Endothelial cell of umbilical vein (primary cell): ENCODE measurements around the gene DENND1A. TPM values are rescaled to one million over a fixed set of nuclear protein-coding genes. Genes with fewer than 3 reads are reported as not detected.

Experiments used
- BruUV-seq: library from RNA; stranded (reverse); fragments of 400-500 nt; replicated peaks from 2 replicates; lab custom pipeline; 2021; lab: Mats Ljungman, UMichigan
- CTCF ChIA-PET: fragments of 300-600, 350-600 bp; sonication (Branson Sonifier 250); formaldehyde crosslinking; loops from one replicate; lab custom pipeline; 2021; ENCODE audit warnings: antibody characterized with exemption, inconsistent platforms; lab: Charles Lee
- POLR2A ChIA-PET: fragments of 300-600, 350-600 bp; sonication (Branson Sonifier 250); formaldehyde crosslinking; loops from one replicate; lab custom pipeline; 2021; ENCODE audit warnings: antibody characterized with exemption, inconsistent platforms; lab: Charles Lee
- DNase-seq: peaks from one replicate; pipeline ENCODE4 v3.0.0-alpha.2; 2011; ENCODE audit warnings: low read depth, low spot score
- FAIRE-seq: peaks from 2 replicates; lab custom pipeline; 2011; peaks lifted over from hg19 to GRCh38; lab: Jason Lieb, UNC
- H2AFZ ChIP-seq: 2 replicates; pipeline ENCODE4 v1.6.0; 2012; ENCODE audit warnings: low read depth, low read length, control low read depth, inconsistent platforms
- H3K27ac ChIP-seq: 2 replicates; pipeline ENCODE4 v1.5.1; 2011; ENCODE audit warnings: low read depth, mild to moderate bottlenecking, control low read depth, low read length, moderate library complexity; ENCODE audit not compliant: insufficient read depth
- H3K27me3 ChIP-seq, 2 experiments: 2 replicates each; pipeline versions ENCODE4 v1.6.0 to v1.6.1; 2011; ENCODE audit warnings: low read length in 2 of 2, mixed read lengths in 1 of 2; ENCODE audit not compliant: control insufficient read depth in 2 of 2, insufficient read depth in 2 of 2
- H3K36me3 ChIP-seq, 2 experiments: 2 replicates in 1 of 2; 3 replicates in 1 of 2; pipeline ENCODE4 v1.5.1; 2011; ENCODE audit warnings: low read length in 2 of 2, mild to moderate bottlenecking in 1 of 2, moderate library complexity in 1 of 2; ENCODE audit not compliant: control insufficient read depth in 2 of 2, insufficient read depth in 2 of 2; ENCODE audit errors: extremely low read depth in 1 of 2
- H3K4me1 ChIP-seq: 3 replicates; pipeline ENCODE4 v1.5.1; 2011; ENCODE audit warnings: mild to moderate bottlenecking, low read length; ENCODE audit not compliant: control insufficient read depth, insufficient read depth; ENCODE audit errors: extremely low read depth
- H3K4me2 ChIP-seq: 2 replicates; pipeline ENCODE4 v1.6.1; 2011; ENCODE audit warnings: low read length, control low read depth, mixed read lengths; ENCODE audit not compliant: insufficient read depth
- H3K4me3 ChIP-seq, 3 experiments: fragments of 200-600 bp in 1 of 3; sonication (generic), shearing (Covaris generic) in 1 of 3; replicated peaks in 1 of 3; 2 replicates each; pipeline ENCODE4 v1.5.1; 2011 to 2016; ENCODE audit warnings: control low read depth in 3 of 3, low read length in 3 of 3, mild to moderate bottlenecking in 2 of 3, inconsistent platforms in 1 of 3, low read depth in 1 of 3, moderate library complexity in 1 of 3; ENCODE audit not compliant: insufficient read depth in 1 of 3
- H3K79me2 ChIP-seq: 2 replicates; pipeline ENCODE4 v1.6.0; 2012; ENCODE audit warnings: low read length, inconsistent platforms; ENCODE audit not compliant: control insufficient read depth, insufficient read depth
- H3K9ac ChIP-seq: replicated peaks from 2 replicates; pipeline ENCODE3; 2011; ENCODE audit warnings: low read length, control low read depth; ENCODE audit not compliant: insufficient read depth; ENCODE audit errors: extremely low read depth
- H3K9me1 ChIP-seq: replicated peaks from 3 replicates; pipeline ENCODE4 v1.6.0; 2011; ENCODE audit warnings: mild to moderate bottlenecking, low read length; ENCODE audit not compliant: control insufficient read depth, insufficient read depth; ENCODE audit errors: extremely low read depth
- H3K9me3 ChIP-seq: replicated peaks from 2 replicates; pipeline ENCODE4 v1.5.1; 2012; ENCODE audit warnings: low read length, inconsistent platforms; ENCODE audit not compliant: control insufficient read depth, insufficient read depth
- H4K20me1 ChIP-seq: replicated peaks from 2 replicates; pipeline ENCODE3; 2011; ENCODE audit warnings: mild to moderate bottlenecking, low read length; ENCODE audit not compliant: control insufficient read depth, insufficient read depth; ENCODE audit errors: extremely low read depth
- CTCF ChIP-seq, 2 donors: IDR thresholded peaks; 1 replicate in 1 of 2; 2 replicates in 1 of 2; pipeline ENCODE4 v1.5.1; 2011; ENCODE audit warnings: low read length in 2 of 2, mild to moderate bottlenecking in 2 of 2, moderate library complexity in 2 of 2, control low read depth in 1 of 2, inconsistent platforms in 1 of 2, low read depth in 1 of 2; ENCODE audit not compliant: insufficient read depth in 1 of 2; ENCODE audit errors: extremely low read depth in 1 of 2
- EZH2 ChIP-seq: IDR thresholded peaks from 2 replicates; pipeline ENCODE4 v1.6.1; 2012; ENCODE audit warnings: borderline replicate concordance, low read depth, mild to moderate bottlenecking, moderate library complexity, low read length, inconsistent platforms; ENCODE audit not compliant: severe bottlenecking
- FOS ChIP-seq: IDR thresholded peaks from 2 replicates; pipeline ENCODE4 v1.6.1; 2011; ENCODE audit warnings: mild to moderate bottlenecking, low read length, moderate library complexity, borderline replicate concordance; ENCODE audit not compliant: insufficient read depth
- GATA2 ChIP-seq: IDR thresholded peaks from 2 replicates; pipeline ENCODE4 v1.7.0; 2011; ENCODE audit warnings: low read depth, mild to moderate bottlenecking, moderate library complexity, mixed read lengths, low read length; ENCODE audit not compliant: insufficient read length, insufficient read depth
- JUN ChIP-seq: IDR thresholded peaks from 2 replicates; pipeline ENCODE4 v1.6.1; 2011; ENCODE audit warnings: borderline replicate concordance, low read depth; ENCODE audit not compliant: insufficient read length, insufficient read depth
- MAX ChIP-seq: IDR thresholded peaks from 2 replicates; pipeline ENCODE4 v1.6.1; 2011; ENCODE audit not compliant: insufficient read depth, insufficient read length
- MYC ChIP-seq: IDR thresholded peaks from one replicate; pipeline ENCODE4 v1.6.1; 2011; ENCODE audit warnings: mild to moderate bottlenecking, low read depth, low read length
- POLR2A ChIP-seq: IDR thresholded peaks from 2 replicates; pipeline ENCODE4 v1.6.1; 2012; ENCODE audit warnings: low read depth, mild to moderate bottlenecking, control low read depth, low read length
- POLR2AphosphoS5 ChIP-seq: IDR thresholded peaks from 2 replicates; pipeline ENCODE4 v1.6.1; 2012; ENCODE audit warnings: low read depth, mild to moderate bottlenecking, control low read depth, low read length, moderate library complexity; ENCODE audit not compliant: insufficient read depth
- dilution Hi-C: fragments of 300-500 bp; cut with MboI; formaldehyde crosslinking; loops from one replicate; pipeline ENCODE4 v1.15.0; 2019; ENCODE audit warnings: low sequenced_read_pairs; ENCODE audit not compliant: extremely low pct_ligation_motif_present
- intact Hi-C: fragments of 100-400 bp; cut with micrococcal nuclease; formaldehyde crosslinking; loops from one replicate; pipeline ENCODE4 v1.10.0; 2022
- polyA plus RNA-seq, 4 experiments: library from polyadenylated mRNA; depleted of rRNA in 3 of 4; stranded (reverse) in 3 of 4; unstranded in 1 of 4; fragments of >200 nt; gene quantifications; 2 replicates each; pipeline versions ENCODE4 v1.2.1 to v1.2.3, GENCODE V29; 2011 to 2012; ENCODE audit warnings: missing spikeins in 1 of 4
- total RNA-seq: library from RNA; stranded (reverse); gene quantifications from 2 replicates; pipeline ENCODE4 v1.2.3, GENCODE V29; 2021

Gene DENND1A
- total and polyA plus RNA-seq, 2 donors (not counting 3 experiments of a cell fraction or from before 2014, with no cell fraction given): 18.5 to 24.5 TPM

- H2AFZ ChIP-seq: no peak overlapping the region
- ChIA-PET CTCF (no interaction called here), POLR2A (no interaction called here)
- intact Hi-C loops: no loop called here
- FAIRE-seq (no peak), DNase-seq (no peak)
- no peak overlapping the region for H3K4me2 ChIP-seq
- dilution Hi-C loops: no loop called here
- no TSS peak for BruUV-seq
- H4K20me1 ChIP-seq: no peaks in the 10 kb centered on the region
- no peak overlapping the region for H3K27ac ChIP-seq
- no peaks in the 10 kb centered on the region for H3K36me3 ChIP-seq
- H3K4me1 ChIP-seq: no peaks in the 10 kb centered on the region
- no peaks in the 10 kb centered on the region for H3K27me3 ChIP-seq
- H3K9ac ChIP-seq: no peak overlapping the region
- no peaks in the 10 kb centered on the region for H3K79me2 ChIP-seq
- TF ChIP-seq EZH2 (no peak), GATA2 (no peak), FOS (no peak), POLR2A (no peak), CTCF (IDR thresholded peaks at IDR 0.05; ENCODE audit: extremely low read depth in 1 of 2, insufficient read depth in 1 of 2, low read depth in 1 of 2, low read length in 2 of 2) (no peak), JUN (no peak), MAX (no peak), MYC (no peak), POLR2AphosphoS5 (no peak)
- H3K9me1 ChIP-seq: no peaks in the 10 kb centered on the region
- H3K9me3 ChIP-seq: no peaks in the 10 kb centered on the region
- no peak overlapping the region for H3K4me3 ChIP-seq
Observed at GRCh38 chr9:123589361-123590239, 340.3 kb downstream of the DENND1A start.
